ENCODE measurements around the gene KRT16.

DNA sequence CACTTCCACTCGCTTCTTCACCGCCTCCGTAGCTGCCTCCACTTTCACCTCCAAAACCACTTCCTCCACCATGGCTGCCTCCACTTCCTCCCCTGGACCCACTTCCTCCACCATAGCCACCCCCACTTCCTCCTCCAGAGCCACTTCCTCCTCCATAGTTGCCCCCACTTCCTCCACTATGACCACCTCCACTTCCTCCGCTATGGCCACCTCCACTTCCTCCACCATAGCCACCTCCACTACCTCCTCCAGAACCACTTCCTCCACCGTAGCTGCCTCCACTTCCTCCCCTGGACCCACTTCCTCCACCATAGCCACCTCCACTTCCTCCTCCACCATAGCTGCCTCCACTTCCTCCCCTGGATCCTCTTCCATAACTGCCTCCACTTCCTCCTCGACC, 45.2 kb downstream of the KRT16 start:
- TF ChIP-seq EZH2phosphoT487 (IDR thresholded peaks at IDR 0.05; ENCODE audit: insufficient read depth, low read depth) (no peak), EZH2 (IDR thresholded peaks at IDR 0.05; ENCODE audit: insufficient read depth, poor library complexity, severe bottlenecking) (no peak)

All from GM23248 (cell line).